Measurements from ENCODE around the gene SEZ6.

DNA sequence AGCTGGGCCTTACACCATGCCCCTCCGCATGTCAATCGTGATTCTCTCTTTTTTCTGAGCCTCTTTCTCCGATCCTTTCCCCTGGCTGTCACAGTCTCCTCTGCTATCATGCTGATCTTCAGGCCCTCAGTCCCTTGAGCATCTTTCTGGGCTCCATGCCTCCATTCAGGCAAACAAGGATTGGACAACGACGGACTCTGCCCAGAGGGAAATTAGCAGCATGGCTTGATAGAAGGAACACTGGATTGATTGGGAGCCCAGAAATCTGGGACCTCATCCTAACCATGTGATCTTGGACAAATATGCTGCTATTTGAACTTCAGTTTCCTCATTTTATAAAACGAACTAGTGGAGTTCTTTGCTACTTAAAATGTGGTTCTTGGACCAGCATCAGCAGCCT, 35.0 kb downstream of the SEZ6 start:
- no peak for TF ChIP-seq POLR2A (IDR thresholded peaks at IDR 0.05; ENCODE audit: low read depth, low read length)
- no peak for TF ChIP-seq POLR2AphosphoS5 (IDR thresholded peaks at IDR 0.05; ENCODE audit: low read length)
- no peak for TF ChIP-seq HCFC1 (IDR thresholded peaks at IDR 0.05; ENCODE audit: low read length)
- TF ChIP-seq, protein P1, sequence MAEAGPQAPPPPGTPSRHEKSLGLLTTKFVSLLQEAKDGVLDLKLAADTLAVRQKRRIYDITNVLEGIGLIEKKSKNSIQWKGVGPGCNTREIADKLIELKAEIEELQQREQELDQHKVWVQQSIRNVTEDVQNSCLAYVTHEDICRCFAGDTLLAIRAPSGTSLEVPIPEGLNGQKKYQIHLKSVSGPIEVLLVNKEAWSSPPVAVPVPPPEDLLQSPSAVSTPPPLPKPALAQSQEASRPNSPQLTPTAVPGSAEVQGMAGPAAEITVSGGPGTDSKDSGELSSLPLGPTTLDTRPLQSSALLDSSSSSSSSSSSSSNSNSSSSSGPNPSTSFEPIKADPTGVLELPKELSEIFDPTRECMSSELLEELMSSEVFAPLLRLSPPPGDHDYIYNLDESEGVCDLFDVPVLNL (IDR thresholded peaks at IDR 0.05; ENCODE audit: low read depth, low read length), result no peak
- TF ChIP-seq EZH2 (IDR thresholded peaks at IDR 0.05; ENCODE audit: borderline replicate concordance, control insufficient read depth, low read depth, low read length), result no peak
- TF ChIP-seq, protein P2, sequence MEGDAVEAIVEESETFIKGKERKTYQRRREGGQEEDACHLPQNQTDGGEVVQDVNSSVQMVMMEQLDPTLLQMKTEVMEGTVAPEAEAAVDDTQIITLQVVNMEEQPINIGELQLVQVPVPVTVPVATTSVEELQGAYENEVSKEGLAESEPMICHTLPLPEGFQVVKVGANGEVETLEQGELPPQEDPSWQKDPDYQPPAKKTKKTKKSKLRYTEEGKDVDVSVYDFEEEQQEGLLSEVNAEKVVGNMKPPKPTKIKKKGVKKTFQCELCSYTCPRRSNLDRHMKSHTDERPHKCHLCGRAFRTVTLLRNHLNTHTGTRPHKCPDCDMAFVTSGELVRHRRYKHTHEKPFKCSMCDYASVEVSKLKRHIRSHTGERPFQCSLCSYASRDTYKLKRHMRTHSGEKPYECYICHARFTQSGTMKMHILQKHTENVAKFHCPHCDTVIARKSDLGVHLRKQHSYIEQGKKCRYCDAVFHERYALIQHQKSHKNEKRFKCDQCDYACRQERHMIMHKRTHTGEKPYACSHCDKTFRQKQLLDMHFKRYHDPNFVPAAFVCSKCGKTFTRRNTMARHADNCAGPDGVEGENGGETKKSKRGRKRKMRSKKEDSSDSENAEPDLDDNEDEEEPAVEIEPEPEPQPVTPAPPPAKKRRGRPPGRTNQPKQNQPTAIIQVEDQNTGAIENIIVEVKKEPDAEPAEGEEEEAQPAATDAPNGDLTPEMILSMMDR (IDR thresholded peaks at IDR 0.05 in 2 of 3, conservative IDR thresholded peaks at IDR 0.05 in 1 of 3; ENCODE audit: control insufficient read depth in 2 of 3, extremely low read depth in 1 of 3, insufficient read depth in 1 of 3, low read depth in 3 of 3, low read length in 3 of 3), result no peak

Data from GM12878 (cell line).